Retinal pigment epithelial cell (primary cell): Measurements from ENCODE around the gene COX7B.
A peak's percentile ranks its signal among the peaks of the same experiment; 100 is the strongest.
"Not testable (repeated sequence)": the region's sequence is repeated elsewhere in the genome, so short reads cannot be mapped to it uniquely, and the experiment has no call there.

Experiments used
- DNase-seq: peaks from one replicate; pipeline ENCODE4 v3.0.0-alpha.2; 2010; ENCODE audit warnings: low read depth
- H3K4me3 ChIP-seq: 2 replicates; pipeline ENCODE4 v1.5.1; 2011; ENCODE audit warnings: mild to moderate bottlenecking, low read length, control low read depth, moderate library complexity
- CTCF ChIP-seq: conservative IDR thresholded peaks from 2 replicates; pipeline ENCODE4 v1.5.1; 2011; ENCODE audit warnings: low read depth, low read length, control low read depth, inconsistent platforms

COX7B gene

GRCh38 chrX:77901506-77901905 lies 2.2 kb downstream of the COX7B start:
- no peak for TF ChIP-seq CTCF
- no peak for DNase-seq
- no peak overlapping the region for H3K4me3 ChIP-seq

- H3K4me3 ChIP-seq: peak within 1 kb of the TSS; percentile 79
Measured at GRCh38 chrX:77910108-77910840, 11.0 kb downstream of the COX7B start, which contains the start of gene ATP7A. ATP7A (plus strand) TSS chrX:77910693; CDS start chrX:77971642, 60,949 bp downstream.

GRCh38 chrX:77917294-77917933 lies 18.1 kb downstream of the COX7B start:
- DNase-seq: no peak
- no peak overlapping the region for H3K4me3 ChIP-seq
- TF ChIP-seq CTCF: no peak

More at GRCh38 chrX:77910108-77910840, 11.0 kb downstream of the COX7B start, which contains the start of gene ATP7A:
- peak; percentile 52 for TF ChIP-seq CTCF
- DNase-seq: peak; percentile 26

- no peak for TF ChIP-seq CTCF
- DNase-seq: no peak
- no peak overlapping the region for H3K4me3 ChIP-seq
Measured at GRCh38 chrX:77918568-77918967, 19.3 kb downstream of the COX7B start.

GRCh38 chrX:77919370-77919769 lies 20.1 kb downstream of the COX7B start:
- H3K4me3 ChIP-seq, DNase-seq: not testable (repeated sequence)

- DNase-seq: no peak
- H3K4me3 ChIP-seq: no peak overlapping the region
- no peak for TF ChIP-seq CTCF
Measured at GRCh38 chrX:77922787-77923186, 23.5 kb downstream of the COX7B start.

GRCh38 chrX:77924320-77924859 lies 25.1 kb downstream of the COX7B start:
- no peak for DNase-seq
- H3K4me3 ChIP-seq: no peak overlapping the region
- TF ChIP-seq CTCF: no peak
